Measurements from ENCODE around the gene SMDT1. TPM values are rescaled to one million over a fixed set of nuclear protein-coding genes. Genes with fewer than 3 reads are reported as not detected.

The SMDT1 gene
- total RNA-seq, 2 donors from 2014 or later: 13.8 to 14.8 TPM

DNA sequence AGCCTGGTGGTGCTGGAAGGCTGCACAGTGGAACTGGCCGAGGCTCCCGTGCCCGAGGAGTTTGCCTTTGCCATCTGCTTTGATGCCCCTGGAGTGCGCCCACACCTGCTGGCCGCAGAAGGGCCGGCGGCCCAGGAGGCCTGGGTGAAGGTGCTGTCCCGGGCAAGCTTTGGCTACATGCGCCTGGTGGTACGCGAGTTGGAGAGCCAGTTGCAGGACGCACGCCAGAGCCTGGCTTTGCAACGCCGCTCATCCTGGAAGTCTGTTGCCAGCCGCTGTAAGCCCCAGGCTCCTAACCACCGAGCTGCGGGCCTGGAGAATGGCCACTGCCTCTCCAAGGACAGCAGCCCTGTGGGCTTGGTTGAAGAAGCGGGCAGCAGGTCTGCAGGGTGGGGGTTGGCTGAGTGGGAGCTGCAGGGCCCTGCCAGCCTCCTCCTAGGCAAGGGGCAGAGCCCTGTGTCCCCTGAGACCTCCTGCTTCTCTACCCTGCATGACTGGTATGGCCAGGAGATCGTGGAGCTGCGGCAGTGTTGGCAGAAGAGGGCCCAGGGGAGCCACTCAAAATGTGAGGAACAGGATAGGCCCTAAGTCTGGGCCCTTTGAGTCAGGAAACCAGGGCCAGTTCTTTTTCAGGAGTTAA lies 1.9 kb upstream of the SMDT1 start:
- H3K4me3 ChIP-seq: no peak overlapping the region
- 90 to 100% methylated on average over 2 to 10 of the region's 21 CpGs for WGBS, 2 donors
- ATAC-seq: no peak
- H3K27me3 ChIP-seq: no peaks in the 10 kb centered on the region
- TF ChIP-seq POLR2A (IDR thresholded peaks at IDR 0.05): no peak
- TF ChIP-seq, protein P1, sequence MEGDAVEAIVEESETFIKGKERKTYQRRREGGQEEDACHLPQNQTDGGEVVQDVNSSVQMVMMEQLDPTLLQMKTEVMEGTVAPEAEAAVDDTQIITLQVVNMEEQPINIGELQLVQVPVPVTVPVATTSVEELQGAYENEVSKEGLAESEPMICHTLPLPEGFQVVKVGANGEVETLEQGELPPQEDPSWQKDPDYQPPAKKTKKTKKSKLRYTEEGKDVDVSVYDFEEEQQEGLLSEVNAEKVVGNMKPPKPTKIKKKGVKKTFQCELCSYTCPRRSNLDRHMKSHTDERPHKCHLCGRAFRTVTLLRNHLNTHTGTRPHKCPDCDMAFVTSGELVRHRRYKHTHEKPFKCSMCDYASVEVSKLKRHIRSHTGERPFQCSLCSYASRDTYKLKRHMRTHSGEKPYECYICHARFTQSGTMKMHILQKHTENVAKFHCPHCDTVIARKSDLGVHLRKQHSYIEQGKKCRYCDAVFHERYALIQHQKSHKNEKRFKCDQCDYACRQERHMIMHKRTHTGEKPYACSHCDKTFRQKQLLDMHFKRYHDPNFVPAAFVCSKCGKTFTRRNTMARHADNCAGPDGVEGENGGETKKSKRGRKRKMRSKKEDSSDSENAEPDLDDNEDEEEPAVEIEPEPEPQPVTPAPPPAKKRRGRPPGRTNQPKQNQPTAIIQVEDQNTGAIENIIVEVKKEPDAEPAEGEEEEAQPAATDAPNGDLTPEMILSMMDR (IDR thresholded peaks at IDR 0.05): no peak
- H3K36me3 ChIP-seq (replicated peaks in 1 of 2; ENCODE audit: insufficient read depth in 1 of 2, low read depth in 2 of 2): peaks cover 0 to 4% of the 10 kb centered on the region in 2 donors
- peak in 1 of 4 donors; percentile 14 for DNase-seq
- H3K9me3 ChIP-seq: no peaks in the 10 kb centered on the region
- peak overlapping the region in 3 of 4 donors; percentile 96 to 99 (median 97) for H3K27ac ChIP-seq
- peaks cover 62% of the 10 kb centered on the region for H3K4me1 ChIP-seq
- intact Hi-C loops (cut with DNase I): no loop called here

DNA sequence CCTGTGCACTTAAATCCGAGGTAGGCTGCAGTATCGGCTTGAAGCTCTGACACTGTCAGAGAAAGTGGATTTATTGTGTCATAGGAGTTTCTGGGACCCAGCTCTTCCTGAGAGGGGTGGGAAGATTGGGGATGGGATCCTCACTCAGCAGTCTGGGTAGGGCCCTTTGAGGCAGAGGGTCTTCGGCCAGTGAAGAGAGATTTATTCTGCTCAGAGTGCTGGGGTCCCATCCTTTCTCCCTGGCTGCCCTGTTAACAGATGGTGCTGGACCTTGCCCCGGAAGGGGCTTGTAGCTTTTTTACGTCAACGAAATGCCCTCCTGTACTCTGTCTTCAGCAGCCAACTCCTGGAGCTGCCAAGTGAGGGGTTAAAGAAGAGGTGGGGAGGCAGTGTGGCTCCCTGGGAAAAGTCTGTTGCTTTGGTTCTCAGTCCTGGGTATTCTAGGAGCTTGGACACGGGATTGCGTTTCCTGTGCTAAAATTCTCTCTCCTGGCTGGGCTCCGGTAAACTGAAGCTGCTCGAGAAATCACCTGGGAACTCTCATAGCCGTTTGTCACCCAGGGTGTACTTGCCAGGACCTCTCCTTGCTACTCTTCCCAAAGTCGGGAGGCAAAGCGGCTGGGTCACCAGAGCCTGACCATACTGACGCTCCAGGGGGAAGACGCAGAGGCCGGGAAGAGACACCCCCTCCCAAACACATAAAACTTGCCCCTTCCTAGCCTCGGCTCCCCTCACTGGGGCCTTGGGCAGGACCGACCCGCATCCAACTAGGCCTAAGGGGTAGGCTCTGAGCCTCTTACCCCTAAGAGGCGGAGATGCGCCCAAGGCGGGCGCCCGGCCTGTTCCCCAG lies 806 bp upstream of the SMDT1 start:
- peak overlapping the region; percentile 96 to 99 (median 98) for H3K27ac ChIP-seq
- ATAC-seq: peak; percentile 1
- peaks cover 0 to 8% of the 10 kb centered on the region in 2 donors for H3K36me3 ChIP-seq (replicated peaks in 1 of 2; ENCODE audit: insufficient read depth in 1 of 2, low read depth in 2 of 2)
- no peaks in the 10 kb centered on the region for H3K9me3 ChIP-seq
- intact Hi-C loops (cut with DNase I): no loop called here
- 30 to 37% methylated on average over 15 to 24 of the region's 24 CpGs for WGBS, 2 donors
- H3K4me3 ChIP-seq: no peak overlapping the region
- DNase-seq: peak in 2 of 4 donors; percentile 23 to 31
- TF ChIP-seq, protein P1 (IDR thresholded peaks at IDR 0.05): no peak
- no peak for TF ChIP-seq POLR2A (IDR thresholded peaks at IDR 0.05)
- peaks cover 57% of the 10 kb centered on the region for H3K4me1 ChIP-seq
- no peaks in the 10 kb centered on the region for H3K27me3 ChIP-seq

GRCh38 chr22:42080287-42080686 lies 787 bp downstream of the SMDT1 start:
- peaks cover 0 to 8% of the 10 kb centered on the region in 2 donors for H3K36me3 ChIP-seq (replicated peaks in 1 of 2; ENCODE audit: insufficient read depth in 1 of 2, low read depth in 2 of 2)
- 0 to 1% methylated on average over 14 of the region's 14 CpGs for WGBS, 2 donors
- intact Hi-C loops (cut with DNase I): no loop called here
- peak overlapping the region in 1 of 2 donors; percentile 54 for H3K4me3 ChIP-seq
- no peak for TF ChIP-seq POLR2A (IDR thresholded peaks at IDR 0.05)
- TF ChIP-seq, protein P1 (IDR thresholded peaks at IDR 0.05): no peak
- peaks cover 47% of the 10 kb centered on the region for H3K4me1 ChIP-seq
- peak overlapping the region; percentile 96 to 99 (median 98) for H3K27ac ChIP-seq
- H3K9me3 ChIP-seq: no peaks in the 10 kb centered on the region
- ATAC-seq: no peak
- H3K27me3 ChIP-seq: no peaks in the 10 kb centered on the region
- DNase-seq: peak; percentile 45 to 66 (median 53)

DNA sequence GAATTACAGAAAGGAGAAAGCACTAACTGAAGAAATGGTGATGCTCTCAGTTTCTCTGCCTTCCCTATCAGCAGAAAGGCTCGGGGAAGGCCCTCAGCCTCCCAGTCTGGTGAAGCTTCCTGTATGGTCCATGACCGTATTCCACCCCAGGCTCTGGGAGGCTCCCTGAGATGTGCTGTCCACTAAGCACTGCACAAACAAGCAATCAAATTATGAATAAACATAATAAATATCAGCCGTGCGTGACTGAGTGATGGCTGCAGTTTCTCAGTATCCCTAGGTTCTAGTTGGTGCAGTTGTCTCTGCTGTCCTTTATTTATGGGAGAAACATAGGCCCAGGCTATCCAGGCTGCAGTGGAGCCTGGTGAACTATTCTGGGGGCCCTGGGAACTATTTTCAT lies 3.6 kb downstream of the SMDT1 start:
- Histone ChIP-seq H3K27ac (no peak overlapping the region), H3K9me3 (no peaks in the 10 kb centered on the region), H3K4me1 (peaks cover 39% of the 10 kb centered on the region), H3K27me3 (no peaks in the 10 kb centered on the region), H3K36me3 (replicated peaks in 1 of 2; ENCODE audit: insufficient read depth in 1 of 2, low read depth in 2 of 2) (peaks cover 0 to 14% of the 10 kb centered on the region in 2 donors), H3K4me3 (no peak overlapping the region)
- TF ChIP-seq POLR2A (IDR thresholded peaks at IDR 0.05): no peak
- TF ChIP-seq, protein P1 (IDR thresholded peaks at IDR 0.05): no peak
- no peak for ATAC-seq
- WGBS, 2 donors: 93 to 94% methylated on average over 4 of the region's 4 CpGs
- intact Hi-C loops (cut with DNase I): no loop called here
- no peak for DNase-seq
